CD14-positive monocyte (primary cell): ENCODE measurements around the gene DGKH. TPM values are rescaled to one million over a fixed set of nuclear protein-coding genes. Genes with fewer than 3 reads are reported as not detected.

Source experiments
- DNase-seq, 3 donors: peaks; one replicate each; pipeline ENCODE4 v3.0.0-alpha.2; 2011 to 2022
- H2AFZ ChIP-seq: 2 replicates; pipeline ENCODE4 v1.6.0; 2012; ENCODE audit warnings: mild to moderate bottlenecking, low read depth, low read length, inconsistent platforms; ENCODE audit not compliant: insufficient read depth, poor library complexity, severe bottlenecking
- H3K27ac ChIP-seq, 2 donors: 1 replicate in 1 of 2; 2 replicates in 1 of 2; pipeline ENCODE4 v1.5.1; 2012 to 2013; ENCODE audit warnings: low read length in 2 of 2, control low read depth in 1 of 2, inconsistent platforms in 1 of 2, low read depth in 1 of 2, mild to moderate bottlenecking in 1 of 2
- H3K27me3 ChIP-seq, 2 donors: one replicate each; pipeline versions ENCODE4 v1.6.0 to v1.6.1; 2011 to 2013; ENCODE audit warnings: low read length in 2 of 2; ENCODE audit not compliant: control insufficient read depth in 2 of 2, insufficient read depth in 2 of 2
- H3K36me3 ChIP-seq, 2 donors: replicated peaks in 1 of 2; 1 replicate in 1 of 2; 2 replicates in 1 of 2; pipeline versions ENCODE4 v1.5.1 to v1.6.1; 2012 to 2013; ENCODE audit warnings: low read length in 2 of 2, control low read depth in 1 of 2, inconsistent platforms in 1 of 2, mild to moderate bottlenecking in 1 of 2; ENCODE audit not compliant: insufficient read depth in 2 of 2, control insufficient read depth in 1 of 2
- H3K4me1 ChIP-seq, 2 donors: 1 replicate in 1 of 2; 2 replicates in 1 of 2; pipeline versions ENCODE4 v1.5.1 to v1.6.1; 2012 to 2013; ENCODE audit warnings: low read length in 2 of 2, control low read depth in 1 of 2, inconsistent platforms in 1 of 2, mild to moderate bottlenecking in 1 of 2, moderate library complexity in 1 of 2; ENCODE audit not compliant: insufficient read depth in 2 of 2, control insufficient read depth in 1 of 2
- H3K4me2 ChIP-seq: replicated peaks from 2 replicates; pipeline ENCODE3; 2012; ENCODE audit warnings: low read length, moderate library complexity, mild to moderate bottlenecking; ENCODE audit not compliant: poor library complexity, severe bottlenecking; ENCODE audit errors: extremely low read depth
- H3K4me3 ChIP-seq, 3 experiments: fragments of 200-600 bp in 1 of 3; sonication (generic) in 1 of 3; replicated peaks in 1 of 3; 1 replicate in 2 of 3; 2 replicates in 1 of 3; pipeline ENCODE4 v1.5.1; 2011 to 2013; ENCODE audit warnings: low read length in 3 of 3, mild to moderate bottlenecking in 3 of 3, control low read depth in 2 of 3, low read depth in 2 of 3, inconsistent platforms in 1 of 3, moderate library complexity in 1 of 3
- H3K79me2 ChIP-seq: 2 replicates; pipeline ENCODE4 v1.6.0; 2012; ENCODE audit warnings: mild to moderate bottlenecking, control low read depth, inconsistent platforms, low read length, moderate library complexity; ENCODE audit not compliant: insufficient read depth
- H3K9ac ChIP-seq: 2 replicates; pipeline ENCODE4 v1.6.0; 2017; ENCODE audit warnings: low read length, mild to moderate bottlenecking; ENCODE audit not compliant: insufficient read depth, poor library complexity, severe bottlenecking
- H3K9me3 ChIP-seq, 2 donors: replicated peaks in 1 of 2; 1 replicate in 1 of 2; 2 replicates in 1 of 2; pipeline versions ENCODE4 v1.5.1 to v1.6.1; 2012 to 2013; ENCODE audit warnings: low read length in 2 of 2, control low read depth in 1 of 2; ENCODE audit not compliant: control insufficient read depth in 1 of 2, insufficient read depth in 1 of 2
- H4K20me1 ChIP-seq: 2 replicates; pipeline ENCODE4 v1.6.0; 2012; ENCODE audit warnings: mild to moderate bottlenecking, low read length, control low read depth, moderate library complexity; ENCODE audit not compliant: insufficient read depth
- H3K27ac Mint-ChIP-seq, 7 donors: one replicate each; pipeline ENCODE4 v1.8.0; 2020; ENCODE audit warnings: mild to moderate bottlenecking in 7 of 7, mixed read lengths in 7 of 7, moderate library complexity in 6 of 7, inconsistent platforms in 2 of 7
- H3K27me3 Mint-ChIP-seq, 3 donors: one replicate each; pipeline ENCODE4 v1.8.0; 2021 to 2022; ENCODE audit warnings: low read depth in 3 of 3, mild to moderate bottlenecking in 3 of 3, mixed read lengths in 3 of 3, moderate library complexity in 3 of 3, inconsistent platforms in 1 of 3
- H3K36me3 Mint-ChIP-seq, 2 donors: one replicate each; pipeline ENCODE4 v1.8.0; 2020; ENCODE audit warnings: mixed read lengths in 2 of 2, inconsistent platforms in 1 of 2, mild to moderate bottlenecking in 1 of 2
- H3K4me1 Mint-ChIP-seq: one replicate; pipeline ENCODE4 v1.8.0; 2020; ENCODE audit warnings: mild to moderate bottlenecking, mixed read lengths
- H3K4me3 Mint-ChIP-seq, 2 donors: one replicate each; pipeline ENCODE4 v1.8.0; 2020; ENCODE audit warnings: mild to moderate bottlenecking in 2 of 2, mixed read lengths in 2 of 2, moderate library complexity in 1 of 2
- H3K9me3 Mint-ChIP-seq, 7 donors: one replicate each; pipeline ENCODE4 v1.8.0; 2020 to 2022; ENCODE audit warnings: mixed read lengths in 7 of 7, mild to moderate bottlenecking in 6 of 7, moderate library complexity in 6 of 7, inconsistent platforms in 2 of 7
- CTCF ChIP-seq: fragments of 200-600 bp; IDR thresholded peaks from one replicate; pipeline ENCODE4 v1.8.0; 2022; ENCODE audit warnings: antibody characterized with exemption, mild to moderate bottlenecking
- WGBS: methylation state at CpG from one replicate; pipeline ENCODE4 v1.1.5; 2013; ENCODE audit warnings: missing lambda C conversion rate; ENCODE audit not compliant: insufficient coverage; 5-methylcytosine and 5-hydroxymethylcytosine counted together
- intact Hi-C, 2 donors: fragments of 100-400 bp; cut with micrococcal nuclease; formaldehyde crosslinking; loops; one replicate each; pipeline versions ENCODE4 v1.15.0 to v1.15.1; 2023
- polyA plus RNA-seq, 3 donors: library from polyadenylated mRNA; depleted of rRNA in 1 of 3; unstranded in 2 of 3; stranded (reverse) in 1 of 3; fragments of 300-500 nt in 2 of 3; fragments of >200 nt in 1 of 3; fragmentation: Illumina TruSeq in 2 of 3; gene quantifications; 1 replicate in 2 of 3; 2 replicates in 1 of 3; pipeline ENCODE4 v1.2.3, GENCODE V29; 2012 to 2021

DGKH gene
- polyA plus RNA-seq, 3 donors, result 0.10 to 0.79 (median 0.15) TPM

- TF ChIP-seq CTCF, result no peak
- no peak overlapping the region for H3K4me3 Mint-ChIP-seq
- no peak overlapping the region for H3K4me2 ChIP-seq
- H3K79me2 ChIP-seq, result no peaks in the 10 kb centered on the region
- DNase-seq, result no peak
- no peaks in the 10 kb centered on the region for H3K36me3 ChIP-seq
- H3K36me3 Mint-ChIP-seq, result no peaks in the 10 kb centered on the region
- no peak overlapping the region for H3K4me3 ChIP-seq
- no peaks in the 10 kb centered on the region for H3K4me1 Mint-ChIP-seq
- H3K27me3 Mint-ChIP-seq, result peaks cover 0 to 3% (median 2%) of the 10 kb centered on the region in 3 donors
- no peaks in the 10 kb centered on the region for H3K9me3 Mint-ChIP-seq
- intact Hi-C loops, result no loop called here
- no peak overlapping the region for H2AFZ ChIP-seq
- H3K27ac ChIP-seq, result no peak overlapping the region
- no peak overlapping the region for H3K9ac ChIP-seq
- no peak overlapping the region for H3K27ac Mint-ChIP-seq
- no peaks in the 10 kb centered on the region for H4K20me1 ChIP-seq
- H3K4me1 ChIP-seq, result no peaks in the 10 kb centered on the region
- no peaks in the 10 kb centered on the region for H3K27me3 ChIP-seq
- H3K9me3 ChIP-seq, result no peaks in the 10 kb centered on the region
Measured at GRCh38 chr13:42021851-42022250, 26.6 kb upstream of the DGKH start.

GRCh38 chr13:42022336-42022735, 26.1 kb upstream of the DGKH start:
- intact Hi-C loops, result no loop called here
- Mint-ChIP-seq H3K4me3 (no peak overlapping the region), H3K27me3 (peaks cover 0 to 3% (median 2%) of the 10 kb centered on the region in 3 donors)

More at GRCh38 chr13:42022336-42022735, 26.1 kb upstream of the DGKH start:
- Mint-ChIP-seq H3K4me1 (no peaks in the 10 kb centered on the region), H3K27ac (no peak overlapping the region), H3K36me3 (no peaks in the 10 kb centered on the region), H3K9me3 (no peaks in the 10 kb centered on the region)
- Histone ChIP-seq H3K79me2 (no peaks in the 10 kb centered on the region), H3K27me3 (no peaks in the 10 kb centered on the region), H4K20me1 (no peaks in the 10 kb centered on the region), H2AFZ (no peak overlapping the region), H3K9me3 (no peaks in the 10 kb centered on the region), H3K4me2 (no peak overlapping the region), H3K27ac (no peak overlapping the region), H3K4me3 (no peak overlapping the region), H3K9ac (no peak overlapping the region), H3K36me3 (no peaks in the 10 kb centered on the region), H3K4me1 (no peaks in the 10 kb centered on the region)
- DNase-seq, result no peak
- 96% methylated on average over 4 of the region's 4 CpGs for WGBS
- TF ChIP-seq CTCF, result no peak
